GM19025 (cell line): ENCODE results near the gene SEPTIN1.
"Not testable (repeated sequence)": the region's sequence is repeated elsewhere in the genome, so short reads cannot be mapped to it uniquely, and the experiment has no call there.

ENCODE experiments used
- ATAC-seq: cut with Tn5 transposase; IDR thresholded peaks from one replicate; pipeline ENCODE4 v1.9.1; 2021; ENCODE audit warnings: mild to moderate bottlenecking, low read depth, moderate library complexity; ENCODE audit not compliant: unreplicated experiment

The SEPTIN1 gene

GRCh38 chr16:30401768-30402425, 19.5 kb upstream of the SEPTIN1 start:
- no peak for ATAC-seq

GRCh38 chr16:30399435-30400186, 17.2 kb upstream of the SEPTIN1 start:
- ATAC-seq, result no peak

- ATAC-seq, result no peak
These were observed 16.5 kb upstream of the SEPTIN1 start for GRCh38 chr16:30398661-30399434.

- ATAC-seq, result no peak
These were observed 15.7 kb upstream of the SEPTIN1 start for GRCh38 chr16:30397776-30398660.

GRCh38 chr16:30397056-30397455, 14.7 kb upstream of the SEPTIN1 start:
- no peak for ATAC-seq

- not testable (repeated sequence) for ATAC-seq
These were observed 14.3 kb upstream of the SEPTIN1 start for GRCh38 chr16:30396627-30397026.

GRCh38 chr16:30395992-30396585, 13.7 kb upstream of the SEPTIN1 start:
- ATAC-seq, result no peak

- ATAC-seq, result peak; percentile 77
These were observed 13.0 kb upstream of the SEPTIN1 start, which contains the start of gene ZNF48 for GRCh38 chr16:30395155-30395991. ZNF48 (plus strand) TSS chr16:30395420; CDS start chr16:30395795, 375 bp downstream.

GRCh38 chr16:30394592-30395154, 12.3 kb upstream of the SEPTIN1 start:
- no peak for ATAC-seq

GRCh38 chr16:30383521-30383920, 1.2 kb upstream of the SEPTIN1 start:
- ATAC-seq, result no peak

- ATAC-seq, result no peak
These were observed 895 bp downstream of the SEPTIN1 start for GRCh38 chr16:30381291-30382041.

- ATAC-seq, result no peak
These were observed 1.6 kb downstream of the SEPTIN1 start for GRCh38 chr16:30380803-30381208.

- no peak for ATAC-seq
These were observed 2.1 kb downstream of the SEPTIN1 start for GRCh38 chr16:30380072-30380802.

GRCh38 chr16:30379158-30379783, 3.1 kb downstream of the SEPTIN1 start:
- no peak for ATAC-seq

- ATAC-seq, result peak; percentile 91
These were observed 3.9 kb downstream of the SEPTIN1 start for GRCh38 chr16:30378236-30379157.

GRCh38 chr16:30377812-30378235, 4.5 kb downstream of the SEPTIN1 start:
- peak; percentile 31 for ATAC-seq
